HepG2 (cell line): ENCODE results near the gene TMEM121. TPM values are rescaled to one million over a fixed set of nuclear protein-coding genes. Genes with fewer than 3 reads are reported as not detected.

Source experiments
- AKNA ChIP-seq: sonication (generic); formaldehyde crosslinking; IDR thresholded peaks from 2 replicates; pipeline ENCODE4 v1.4.0; 2020; ENCODE audit warnings: missing genetic modification reagents, borderline replicate concordance
- ELF4 ChIP-seq: sonication (generic); formaldehyde crosslinking; IDR thresholded peaks from 2 replicates; pipeline ENCODE4 v1.5.0; 2020; ENCODE audit warnings: missing genetic modification reagents, mild to moderate bottlenecking, moderate library complexity, borderline replicate concordance
- FOXC1 ChIP-seq: sonication (generic); formaldehyde crosslinking; IDR thresholded peaks from 2 replicates; pipeline ENCODE4 v1.8.0; 2022; ENCODE audit warnings: mild to moderate bottlenecking, missing genetic modification reagents, borderline replicate concordance
- HNF4G ChIP-seq, 2 experiments: sonication (generic) in 1 of 2; formaldehyde crosslinking in 1 of 2; IDR thresholded peaks; 2 replicates each; pipeline versions ENCODE4 v1.4.0 to v1.6.1; 2011 to 2020; ENCODE audit warnings: borderline replicate concordance in 2 of 2, low read depth in 2 of 2, mild to moderate bottlenecking in 2 of 2, low read length in 1 of 2, missing genetic modification reagents in 1 of 2, moderate library complexity in 1 of 2
- HOXD1 ChIP-seq: sonication (generic); formaldehyde crosslinking; IDR thresholded peaks from 2 replicates; pipeline ENCODE4 v1.5.0; 2020; ENCODE audit warnings: missing genetic modification reagents
- KDM3A ChIP-seq: IDR thresholded peaks from 2 replicates; pipeline ENCODE4 v1.6.1; 2018; ENCODE audit warnings: low read depth, missing compliant biosample characterization
- MLLT10 ChIP-seq: sonication (generic); formaldehyde crosslinking; IDR thresholded peaks from 2 replicates; pipeline ENCODE4 v1.4.0; 2020; ENCODE audit warnings: missing genetic modification reagents
- NFKB2 ChIP-seq: sonication (generic); formaldehyde crosslinking; IDR thresholded peaks from 2 replicates; pipeline ENCODE4 v1.4.0; 2020; ENCODE audit warnings: missing genetic modification reagents, borderline replicate concordance
- RFX1 ChIP-seq: fragments of 450-650 bp; IDR thresholded peaks from 2 replicates; pipeline ENCODE4 v1.6.1; 2017
- SRF ChIP-seq: IDR thresholded peaks from 2 replicates; pipeline ENCODE4 v1.6.1; 2011; ENCODE audit warnings: mild to moderate bottlenecking, low read depth, low read length, moderate library complexity
- TERF1 ChIP-seq: sonication (generic); formaldehyde crosslinking; IDR thresholded peaks from 2 replicates; pipeline ENCODE4 v1.8.0; 2022; ENCODE audit warnings: mild to moderate bottlenecking, missing genetic modification reagents, moderate library complexity
- ZNF251 ChIP-seq: sonication (generic); formaldehyde crosslinking; IDR thresholded peaks from 2 replicates; pipeline ENCODE4 v1.9.0; 2021; ENCODE audit warnings: mild to moderate bottlenecking, missing genetic modification reagents
- ZNF326 ChIP-seq: sonication (generic); formaldehyde crosslinking; IDR thresholded peaks from 2 replicates; pipeline ENCODE4 v1.4.0; 2020; ENCODE audit warnings: missing genetic modification reagents, borderline replicate concordance
- ZNF44 ChIP-seq: sonication (generic); formaldehyde crosslinking; IDR thresholded peaks from 2 replicates; pipeline ENCODE4 v1.5.1; 2020; ENCODE audit warnings: mild to moderate bottlenecking, missing genetic modification reagents
- ZNF577 ChIP-seq: sonication (generic); formaldehyde crosslinking; IDR thresholded peaks from 2 replicates; pipeline ENCODE4 v1.4.0; 2020; ENCODE audit warnings: mild to moderate bottlenecking, low read depth, missing genetic modification reagents, borderline replicate concordance
- ZNF605 ChIP-seq: sonication (generic); formaldehyde crosslinking; IDR thresholded peaks from 2 replicates; pipeline ENCODE4 v1.8.0; 2022; ENCODE audit warnings: mild to moderate bottlenecking, missing genetic modification reagents
- ZNF629 ChIP-seq: sonication (generic); formaldehyde crosslinking; conservative IDR thresholded peaks from 2 replicates; pipeline ENCODE4 v1.5.0; 2020; ENCODE audit warnings: missing genetic modification reagents
- ZNF773 ChIP-seq: sonication (generic); formaldehyde crosslinking; IDR thresholded peaks from 2 replicates; pipeline ENCODE4 v1.4.0; 2020; ENCODE audit warnings: missing genetic modification reagents, borderline replicate concordance
- polyA plus RNA-seq, 8 experiments: library from polyadenylated mRNA; depleted of rRNA in 3 of 8; stranded (reverse) in 7 of 8; unstranded in 1 of 8; fragments of >200 nt; fragmentation: Illumina TruSeq in 4 of 8; extraction: Trizol in 4 of 8; gene quantifications; 2 replicates each; pipeline versions ENCODE4 v1.2.1 to v1.2.3, GENCODE V29; 2011 to 2016; ENCODE audit warnings: low read depth in 4 of 8, missing spikeins in 1 of 8, mixed read lengths in 1 of 8; ENCODE audit not compliant: insufficient read depth in 1 of 8
- total RNA-seq, 5 experiments: library from RNA; depleted of rRNA; stranded (reverse); fragments of >200 nt; fragmentation: Illumina TruSeq; extraction: Trizol; gene quantifications; 2 replicates each; pipeline ENCODE4 v1.2.3, GENCODE V29; 2016; ENCODE audit warnings: low read depth in 1 of 5
- TF ChIP-seq, protein P1 (sequence below): IDR thresholded peaks from 2 replicates; pipeline ENCODE4 v1.6.1; 2016; ENCODE audit warnings: missing compliant biosample characterization, missing genetic modification reagents, borderline replicate concordance
- TF ChIP-seq, protein P2 (sequence below): sonication (generic); formaldehyde crosslinking; IDR thresholded peaks from 2 replicates; pipeline ENCODE4 v1.8.1; 2023; ENCODE audit warnings: mild to moderate bottlenecking, missing genetic modification reagents

TMEM121 gene
- total and polyA plus RNA-seq, 2 of the 13 experiments (the other 11 are each of a cell fraction or from before 2014, with no cell fraction given): 6.6 to 19.0 TPM

DNA sequence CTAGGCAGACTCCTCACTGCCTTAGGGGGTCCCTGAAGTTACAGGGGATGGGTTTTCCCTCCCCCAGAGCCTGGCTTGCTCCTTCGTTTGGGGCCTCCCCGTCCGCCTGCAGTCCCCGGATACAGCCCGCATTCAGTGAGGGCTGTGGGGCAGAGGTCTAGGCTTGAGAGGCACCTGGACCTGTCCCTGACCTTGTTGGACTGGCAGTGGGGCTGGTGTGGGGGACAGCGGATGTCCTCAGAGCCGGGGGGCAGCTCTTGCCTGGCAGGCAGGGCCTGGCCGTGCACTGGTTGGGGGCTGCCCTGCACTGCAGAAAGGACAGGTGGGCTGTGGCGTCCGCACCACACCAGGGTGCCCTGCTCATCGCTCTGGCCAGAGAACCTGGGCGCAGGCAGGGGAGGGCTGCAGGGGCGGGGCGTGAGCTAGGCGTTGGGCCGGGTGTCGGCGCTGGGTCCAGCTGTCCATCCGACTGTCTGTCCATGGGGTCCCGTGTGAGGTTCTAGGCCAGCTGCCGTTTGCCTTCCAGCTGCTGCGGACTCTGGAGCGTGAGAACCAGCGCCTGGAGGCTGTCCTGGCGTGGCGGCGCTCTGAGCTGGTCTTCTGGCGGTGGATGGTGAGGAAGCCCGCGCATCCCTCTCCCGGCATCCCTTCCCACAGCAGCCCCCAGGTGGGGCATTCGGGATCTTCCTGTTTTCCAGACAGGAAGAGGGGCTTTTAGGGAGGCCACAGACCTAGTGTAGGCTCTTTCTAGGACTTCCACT lies 29.4 kb upstream of the TMEM121 start (continued):
- TF ChIP-seq HNF4G (IDR thresholded peaks at IDR 0.05; ENCODE audit: borderline replicate concordance, low read depth, low read length) (no peak), HNF4G (CRISPR knock-in tag; IDR thresholded peaks at IDR 0.05; ENCODE audit: borderline replicate concordance, low read depth) (no peak), ZNF629 (CRISPR knock-in tag) (no peak), TERF1 (CRISPR knock-in tag) (no peak), ZNF605 (CRISPR knock-in tag) (0 out of 2 replicates have a peak, but pooled peaks have one; percentile 37), ELF4 (CRISPR knock-in tag) (no peak), KDM3A (CRISPR knock-in tag) (no peak), ZNF326 (CRISPR knock-in tag) (no peak), RFX1 (no peak), ZNF773 (no peak), ZNF251 (CRISPR knock-in tag) (no peak), SRF (no peak), ZNF577 (CRISPR knock-in tag) (no peak), NFKB2 (CRISPR knock-in tag) (no peak), ZNF44 (no peak), FOXC1 (CRISPR knock-in tag) (no peak), HOXD1 (CRISPR knock-in tag) (0 out of 2 replicates have a peak, but pooled peaks have one; percentile 40), AKNA (CRISPR knock-in tag) (no peak), MLLT10 (CRISPR knock-in tag) (no peak)
- TF ChIP-seq, protein P1, sequence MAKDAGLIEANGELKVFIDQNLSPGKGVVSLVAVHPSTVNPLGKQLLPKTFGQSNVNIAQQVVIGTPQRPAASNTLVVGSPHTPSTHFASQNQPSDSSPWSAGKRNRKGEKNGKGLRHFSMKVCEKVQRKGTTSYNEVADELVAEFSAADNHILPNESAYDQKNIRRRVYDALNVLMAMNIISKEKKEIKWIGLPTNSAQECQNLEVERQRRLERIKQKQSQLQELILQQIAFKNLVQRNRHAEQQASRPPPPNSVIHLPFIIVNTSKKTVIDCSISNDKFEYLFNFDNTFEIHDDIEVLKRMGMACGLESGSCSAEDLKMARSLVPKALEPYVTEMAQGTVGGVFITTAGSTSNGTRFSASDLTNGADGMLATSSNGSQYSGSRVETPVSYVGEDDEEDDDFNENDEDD (CRISPR knock-in tag): no peak
- TF ChIP-seq, protein P2, sequence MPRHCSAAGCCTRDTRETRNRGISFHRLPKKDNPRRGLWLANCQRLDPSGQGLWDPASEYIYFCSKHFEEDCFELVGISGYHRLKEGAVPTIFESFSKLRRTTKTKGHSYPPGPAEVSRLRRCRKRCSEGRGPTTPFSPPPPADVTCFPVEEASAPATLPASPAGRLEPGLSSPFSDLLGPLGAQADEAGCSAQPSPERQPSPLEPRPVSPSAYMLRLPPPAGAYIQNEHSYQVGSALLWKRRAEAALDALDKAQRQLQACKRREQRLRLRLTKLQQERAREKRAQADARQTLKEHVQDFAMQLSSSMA (CRISPR knock-in tag): no peak
